SK-N-SH (cell line): Measurements from ENCODE around the gene IGF1R.

ENCODE experiments used
- EZH2phosphoT487 ChIP-seq: fragments of 200-600 bp; sonication (generic); IDR thresholded peaks from 2 replicates; pipeline ENCODE4 v1.6.1; 2017; ENCODE audit warnings: low read depth, mixed run types, mild to moderate bottlenecking, antibody characterized with exemption, moderate library complexity, borderline replicate concordance
- POLR2AphosphoS5 ChIP-seq: IDR thresholded peaks from 2 replicates; pipeline ENCODE4 v1.6.1; 2012; ENCODE audit warnings: low read depth, low read length
- RCOR1 ChIP-seq: fragments of 150-350 bp; IDR thresholded peaks from 2 replicates; pipeline ENCODE4 v1.6.1; 2017; ENCODE audit warnings: antibody characterized with exemption, low read length
- REST ChIP-seq: IDR thresholded peaks from 2 replicates; pipeline ENCODE4 v1.6.1; 2012; ENCODE audit warnings: mild to moderate bottlenecking, low read depth, low read length, moderate library complexity
- RXRA ChIP-seq: IDR thresholded peaks from 2 replicates; pipeline ENCODE4 v1.4.0; 2012; ENCODE audit warnings: low read depth, mild to moderate bottlenecking, borderline replicate concordance
- SIN3A ChIP-seq: IDR thresholded peaks from 2 replicates; pipeline ENCODE4 v1.6.1; 2012; ENCODE audit warnings: low read depth, mild to moderate bottlenecking, low read length, moderate library complexity, borderline replicate concordance
- SMC3 ChIP-seq: IDR thresholded peaks from 2 replicates; pipeline ENCODE4 v1.6.1; 2012; ENCODE audit warnings: low read depth, low read length, improper control_type of control experiment
- USF2 ChIP-seq: fragments of 150-350 bp; IDR thresholded peaks from 2 replicates; pipeline ENCODE4 v1.6.1; 2017; ENCODE audit warnings: antibody characterized with exemption, low read length, low read depth, borderline replicate concordance
- YY1 ChIP-seq: IDR thresholded peaks from 2 replicates; pipeline ENCODE4 v1.4.0; 2012; ENCODE audit warnings: low read depth, mild to moderate bottlenecking
- TF ChIP-seq, protein P1 (sequence below): fragments of 200-600 bp; sonication (generic); IDR thresholded peaks from 2 replicates; pipeline ENCODE4 v1.6.1; 2017; ENCODE audit warnings: antibody characterized with exemption, mild to moderate bottlenecking, moderate library complexity
- TF ChIP-seq, protein P2 (sequence below): IDR thresholded peaks from 2 replicates; pipeline ENCODE4 v1.4.0; 2012; ENCODE audit warnings: low read depth
- TF ChIP-seq, protein P3 (sequence below): IDR thresholded peaks from 2 replicates; pipeline ENCODE4 v1.4.0; 2012; ENCODE audit warnings: low read depth, borderline replicate concordance

DNA sequence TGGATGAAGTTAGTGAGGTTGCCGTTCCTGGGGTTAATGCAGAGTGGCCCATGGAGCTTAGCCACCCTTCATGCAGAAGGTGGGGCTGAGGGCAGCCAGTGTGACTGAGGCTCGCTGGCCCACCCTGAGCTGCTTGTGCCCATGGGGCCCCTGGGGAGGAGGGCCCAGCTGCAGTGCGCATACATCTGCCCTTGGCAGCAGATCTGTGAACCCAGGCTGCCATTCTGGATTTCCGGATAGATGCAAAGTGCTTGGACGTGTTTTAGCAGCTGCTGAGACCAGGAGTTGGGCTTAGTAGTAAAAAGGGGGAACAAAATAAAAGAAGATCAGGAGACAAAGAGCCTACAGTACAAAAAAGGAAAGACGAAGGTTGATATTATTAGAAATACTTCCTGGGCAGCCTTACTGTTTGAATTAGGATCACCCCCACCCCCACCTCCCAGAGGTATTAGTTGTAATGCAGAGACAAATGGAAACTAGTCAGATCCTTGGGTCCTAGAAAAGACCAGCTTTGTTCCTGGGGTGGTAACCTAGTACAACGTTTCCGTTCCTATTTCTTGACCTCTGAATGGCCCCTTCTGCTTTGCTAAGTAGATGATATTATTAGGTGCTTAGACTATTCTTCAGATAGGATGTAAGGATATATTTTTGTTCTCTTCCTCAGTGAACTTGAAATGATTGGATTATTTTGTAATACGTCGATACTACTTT is 70.2 kb downstream of the IGF1R start:
- no peak for TF ChIP-seq USF2
- TF ChIP-seq, protein P1, sequence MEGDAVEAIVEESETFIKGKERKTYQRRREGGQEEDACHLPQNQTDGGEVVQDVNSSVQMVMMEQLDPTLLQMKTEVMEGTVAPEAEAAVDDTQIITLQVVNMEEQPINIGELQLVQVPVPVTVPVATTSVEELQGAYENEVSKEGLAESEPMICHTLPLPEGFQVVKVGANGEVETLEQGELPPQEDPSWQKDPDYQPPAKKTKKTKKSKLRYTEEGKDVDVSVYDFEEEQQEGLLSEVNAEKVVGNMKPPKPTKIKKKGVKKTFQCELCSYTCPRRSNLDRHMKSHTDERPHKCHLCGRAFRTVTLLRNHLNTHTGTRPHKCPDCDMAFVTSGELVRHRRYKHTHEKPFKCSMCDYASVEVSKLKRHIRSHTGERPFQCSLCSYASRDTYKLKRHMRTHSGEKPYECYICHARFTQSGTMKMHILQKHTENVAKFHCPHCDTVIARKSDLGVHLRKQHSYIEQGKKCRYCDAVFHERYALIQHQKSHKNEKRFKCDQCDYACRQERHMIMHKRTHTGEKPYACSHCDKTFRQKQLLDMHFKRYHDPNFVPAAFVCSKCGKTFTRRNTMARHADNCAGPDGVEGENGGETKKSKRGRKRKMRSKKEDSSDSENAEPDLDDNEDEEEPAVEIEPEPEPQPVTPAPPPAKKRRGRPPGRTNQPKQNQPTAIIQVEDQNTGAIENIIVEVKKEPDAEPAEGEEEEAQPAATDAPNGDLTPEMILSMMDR = no peak
- no peak for TF ChIP-seq RXRA
- TF ChIP-seq SMC3 = no peak
- TF ChIP-seq EZH2phosphoT487 = no peak
- no peak for TF ChIP-seq YY1
- no peak for TF ChIP-seq POLR2AphosphoS5
- TF ChIP-seq RCOR1 = no peak
- TF ChIP-seq, protein P2, sequence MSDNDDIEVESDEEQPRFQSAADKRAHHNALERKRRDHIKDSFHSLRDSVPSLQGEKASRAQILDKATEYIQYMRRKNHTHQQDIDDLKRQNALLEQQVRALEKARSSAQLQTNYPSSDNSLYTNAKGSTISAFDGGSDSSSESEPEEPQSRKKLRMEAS = no peak
- TF ChIP-seq REST = no peak
- TF ChIP-seq, protein P3, sequence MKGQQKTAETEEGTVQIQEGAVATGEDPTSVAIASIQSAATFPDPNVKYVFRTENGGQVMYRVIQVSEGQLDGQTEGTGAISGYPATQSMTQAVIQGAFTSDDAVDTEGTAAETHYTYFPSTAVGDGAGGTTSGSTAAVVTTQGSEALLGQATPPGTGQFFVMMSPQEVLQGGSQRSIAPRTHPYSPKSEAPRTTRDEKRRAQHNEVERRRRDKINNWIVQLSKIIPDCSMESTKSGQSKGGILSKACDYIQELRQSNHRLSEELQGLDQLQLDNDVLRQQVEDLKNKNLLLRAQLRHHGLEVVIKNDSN = no peak
- no peak for TF ChIP-seq SIN3A
